IMR-90 (cell line): ENCODE measurements around the gene SERP2. TPM values are rescaled to one million over a fixed set of nuclear protein-coding genes. Genes with fewer than 3 reads are reported as not detected.

Experiments
- ATAC-seq: fragments of 200-7000 bp; cut with Tn5 transposase; 2 replicates; pipeline ENCODE4 v1.9.1; 2020; ENCODE audit warnings: low read depth, mild to moderate bottlenecking, moderate library complexity
- BruUV-seq: library from RNA; stranded (reverse); fragments of 400-500 nt; replicated peaks from 2 replicates; lab custom pipeline; 2021; lab: Mats Ljungman, UMichigan
- CTCF ChIA-PET: fragments of 300-600 bp; formaldehyde crosslinking; extraction: SDS; loops from one replicate; lab custom pipeline; 2021; ENCODE audit warnings: antibody characterized with exemption; lab: Yijun Ruan, JAX
- POLR2A ChIA-PET: fragments of 300-600 bp; sonication (Branson Sonifier 250); formaldehyde crosslinking; loops from one replicate; lab custom pipeline; 2022; ENCODE audit warnings: antibody characterized with exemption; ENCODE audit not compliant: unreplicated experiment; lab: Charles Lee
- DNase-seq: peaks from one replicate; pipeline ENCODE4 v3.0.0; 2013
- H2AFZ ChIP-seq: replicated peaks from 2 replicates; pipeline ENCODE3; 2013; ENCODE audit warnings: low read length, mild to moderate bottlenecking; ENCODE audit not compliant: poor library complexity
- H2AK5ac ChIP-seq: 2 replicates; pipeline ENCODE4 v1.6.1; 2013; ENCODE audit warnings: low read depth, low read length, inconsistent platforms
- H2AK9ac ChIP-seq: replicated peaks from 2 replicates; pipeline ENCODE3; 2013; ENCODE audit warnings: mild to moderate bottlenecking, low read depth, low read length, moderate library complexity; ENCODE audit not compliant: poor library complexity
- H2BK120ac ChIP-seq: 2 replicates; pipeline ENCODE4 v1.6.1; 2013; ENCODE audit warnings: low read depth, low read length, inconsistent platforms
- H2BK15ac ChIP-seq: 3 replicates; pipeline ENCODE4 v1.6.1; 2013; ENCODE audit warnings: low read depth, low read length, inconsistent platforms
- H2BK20ac ChIP-seq: 2 replicates; pipeline ENCODE4 v1.6.1; 2013; ENCODE audit warnings: low read depth, mild to moderate bottlenecking, inconsistent platforms, low read length, moderate library complexity
- H2BK5ac ChIP-seq: 2 replicates; pipeline ENCODE4 v1.6.1; 2013; ENCODE audit warnings: mild to moderate bottlenecking, low read depth, low read length, inconsistent platforms; ENCODE audit not compliant: poor library complexity, severe bottlenecking
- H3K14ac ChIP-seq: replicated peaks from 2 replicates; pipeline ENCODE4 v1.6.1; 2013; ENCODE audit warnings: low read depth, low read length, inconsistent platforms
- H3K18ac ChIP-seq: 2 replicates; pipeline ENCODE4 v1.6.1; 2013; ENCODE audit warnings: low read depth, low read length, control low read depth
- H3K23ac ChIP-seq: 2 replicates; pipeline ENCODE4 v1.6.1; 2013; ENCODE audit warnings: low read depth, low read length, inconsistent platforms
- H3K27ac ChIP-seq: 2 replicates; pipeline ENCODE4 v1.5.1; 2013; ENCODE audit warnings: mild to moderate bottlenecking, control low read depth, low read length; ENCODE audit not compliant: insufficient read depth
- H3K27me3 ChIP-seq: 2 replicates; pipeline ENCODE4 v1.6.1; 2013; ENCODE audit warnings: low read length; ENCODE audit not compliant: control insufficient read depth, insufficient read depth
- H3K36me3 ChIP-seq: 2 replicates; pipeline ENCODE4 v1.6.1; 2013; ENCODE audit warnings: low read length, mixed read lengths; ENCODE audit not compliant: control insufficient read depth, insufficient read depth
- H3K4ac ChIP-seq: 2 replicates; pipeline ENCODE4 v1.6.1; 2013; ENCODE audit warnings: low read depth, low read length, inconsistent platforms
- H3K4me1 ChIP-seq: 2 replicates; pipeline ENCODE4 v1.6.1; 2013; ENCODE audit warnings: low read length, mixed read lengths; ENCODE audit not compliant: control insufficient read depth, insufficient read depth
- H3K4me2 ChIP-seq: 2 replicates; pipeline ENCODE4 v1.6.1; 2013; ENCODE audit warnings: low read depth, mild to moderate bottlenecking, control low read depth, low read length, moderate library complexity
- H3K4me3 ChIP-seq: 2 replicates; pipeline ENCODE4 v1.5.1; 2013; ENCODE audit warnings: low read depth, mild to moderate bottlenecking, control low read depth, low read length, moderate library complexity; ENCODE audit not compliant: insufficient read depth
- H3K56ac ChIP-seq: 2 replicates; pipeline ENCODE4 v1.6.1; 2013; ENCODE audit warnings: low read length, inconsistent platforms; ENCODE audit not compliant: insufficient read depth; ENCODE audit errors: extremely low read depth
- H3K79me1 ChIP-seq, 2 experiments: 2 replicates each; pipeline ENCODE4 v1.6.1; 2013; ENCODE audit warnings: low read length in 2 of 2, inconsistent platforms in 1 of 2, low read depth in 1 of 2
- H3K9ac ChIP-seq: 2 replicates; pipeline ENCODE4 v1.6.1; 2013; ENCODE audit warnings: low read depth, low read length, control low read depth
- H3K9me1 ChIP-seq: 2 replicates; pipeline ENCODE4 v1.6.1; 2013; ENCODE audit warnings: low read length, inconsistent platforms; ENCODE audit not compliant: insufficient read depth
- H3K9me3 ChIP-seq: 2 replicates; pipeline ENCODE4 v1.6.1; 2013; ENCODE audit warnings: low read length; ENCODE audit not compliant: control insufficient read depth, insufficient read depth
- H4K20me1 ChIP-seq: 2 replicates; pipeline ENCODE4 v1.6.1; 2013; ENCODE audit warnings: low read length, inconsistent platforms; ENCODE audit not compliant: insufficient read depth
- H4K5ac ChIP-seq: 2 replicates; pipeline ENCODE4 v1.6.1; 2013; ENCODE audit warnings: mild to moderate bottlenecking, low read depth, low read length, control low read depth
- H4K8ac ChIP-seq, 2 experiments: 2 replicates each; pipeline ENCODE4 v1.6.1; 2013; ENCODE audit warnings: low read depth in 2 of 2, low read length in 2 of 2, control low read depth in 1 of 2, inconsistent platforms in 1 of 2
- H4K91ac ChIP-seq: 2 replicates; pipeline ENCODE4 v1.6.1; 2013; ENCODE audit warnings: low read depth, low read length, inconsistent platforms; ENCODE audit not compliant: insufficient read depth
- CEBPB ChIP-seq: IDR thresholded peaks from 2 replicates; pipeline ENCODE4 v1.6.1; 2012; ENCODE audit warnings: low read depth, low read length, improper control_type of control experiment
- CHD1 ChIP-seq: IDR thresholded peaks from 2 replicates; pipeline ENCODE4 v1.6.1; 2012; ENCODE audit warnings: low read depth, low read length, improper control_type of control experiment
- MXI1 ChIP-seq: IDR thresholded peaks from 2 replicates; pipeline ENCODE4 v1.6.1; 2012; ENCODE audit warnings: low read depth, mild to moderate bottlenecking, low read length, moderate library complexity, borderline replicate concordance
- POLR2A ChIP-seq: IDR thresholded peaks from 2 replicates; pipeline ENCODE4 v1.6.1; 2012; ENCODE audit warnings: mild to moderate bottlenecking, low read depth, low read length
- RAD21 ChIP-seq: IDR thresholded peaks from 2 replicates; pipeline ENCODE4 v1.6.1; 2012; ENCODE audit warnings: low read length, improper control_type of control experiment
- RCOR1 ChIP-seq: IDR thresholded peaks from 2 replicates; pipeline ENCODE4 v1.6.1; 2012; ENCODE audit warnings: mild to moderate bottlenecking, low read length, improper control_type of control experiment; ENCODE audit not compliant: insufficient replicate concordance
- WGBS, 2 experiments: methylation state at CpG; one replicate each; pipeline versions ENCODE4 v1.1.5 to v1.1.7; 2013; ENCODE audit warnings: missing lambda C conversion rate in 2 of 2; ENCODE audit not compliant: insufficient read length in 1 of 2; ENCODE audit errors: extremely low coverage in 2 of 2; 5-methylcytosine and 5-hydroxymethylcytosine counted together
- dilution Hi-C: fragments of 300-500 bp; cut with HindIII; formaldehyde crosslinking; loops from one replicate; pipeline ENCODE4 v1.14.3; 2018; ENCODE audit warnings: low sequenced_read_pairs; ENCODE audit not compliant: unreplicated experiment
- in situ Hi-C: fragments of 300-500 bp; cut with MboI; formaldehyde crosslinking; loops from 3 replicates; pipeline ENCODE4 v1.14.3; 2019; ENCODE audit warnings: low sequenced_read_pairs, inconsistent platforms, mixed read lengths
- intact Hi-C: fragments of 100-400 bp; cut with micrococcal nuclease; formaldehyde crosslinking; loops from 2 replicates; pipeline ENCODE4 v1.10.0; 2022
- polyA plus RNA-seq, 3 experiments: library from polyadenylated mRNA; depleted of rRNA; stranded (reverse); fragments of >200 nt; gene quantifications; 2 replicates each; pipeline ENCODE4 v1.2.3, GENCODE V29; 2012; ENCODE audit warnings: low replicate concordance in 1 of 3
- total RNA-seq: library from RNA; depleted of rRNA; stranded (reverse); fragments of >200 nt; gene quantifications from 2 replicates; pipeline ENCODE4 v1.2.3, GENCODE V29; 2012
- TF ChIP-seq, protein P1 (sequence below): fragments of 150-350 bp; IDR thresholded peaks from 2 replicates; pipeline ENCODE4 v1.6.1; 2016; ENCODE audit warnings: low read depth, mild to moderate bottlenecking, low read length, moderate library complexity, borderline replicate concordance

Gene SERP2
- total and polyA plus RNA-seq, 2 of the 4 experiments (the other 2 are of a cell fraction), result 0.54 to 1.4 TPM

DNA sequence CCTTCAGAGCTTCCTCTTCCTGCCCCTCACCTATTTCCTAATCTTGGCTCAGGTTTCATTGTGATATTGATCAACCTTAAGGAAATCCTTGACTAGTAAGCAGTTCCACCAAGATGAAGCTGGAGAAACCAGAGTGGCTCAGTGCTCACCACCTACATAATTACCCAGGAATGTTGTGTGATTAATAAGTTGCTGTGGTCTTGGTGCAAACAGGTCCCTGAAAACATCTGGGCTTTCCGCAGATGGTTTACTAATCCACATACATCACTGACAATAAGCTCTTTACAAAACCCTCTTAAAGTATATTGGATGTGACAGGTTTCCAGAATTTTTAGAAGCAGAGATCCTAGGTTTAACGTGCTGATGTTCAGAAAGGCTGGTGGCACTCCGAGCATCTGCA lies 8.6 kb upstream of the SERP2 start:
- Histone ChIP-seq H3K9me3 (no peaks in the 10 kb centered on the region), H3K79me1 (no peaks in the 10 kb centered on the region), H2BK15ac (no peak overlapping the region), H4K5ac (no peak overlapping the region), H3K9ac (no peak overlapping the region), H3K23ac (no peak overlapping the region), H2AK9ac (no peak overlapping the region), H3K14ac (no peak overlapping the region; the same call in 1 of the 2 replicates), H4K91ac (no peak overlapping the region), H3K27ac (no peak overlapping the region), H3K4me2 (no peak overlapping the region), H2BK5ac (no peak overlapping the region), H3K4ac (no peak overlapping the region), H3K56ac (no peak overlapping the region), H3K4me1 (peaks cover 4% of the 10 kb centered on the region; the same call in 1 of the 2 replicates), H3K9me1 (peaks cover 13% of the 10 kb centered on the region), H3K18ac (no peak overlapping the region), H4K20me1 (no peaks in the 10 kb centered on the region), H4K8ac (peak overlapping the region in 1 of 2 experiments; percentile 17; a peak in 1 of 4 replicates), H2AK5ac (no peak overlapping the region; the same call in 1 of the 2 replicates), H2BK20ac (no peak overlapping the region), H3K4me3 (no peak overlapping the region), H2AFZ (no peak overlapping the region), H2BK120ac (peak overlapping the region; percentile 5; the same call in 1 of the 2 replicates), H3K36me3 (no peaks in the 10 kb centered on the region), H3K27me3 (no peaks in the 10 kb centered on the region)
- CTCF ChIA-PET, result interaction anchor here (0.9 kb wide), 2 partner anchors 11 to 316 kb away, joined by 3 read pairs; no protein-coding TSS in a partner anchor
- intact Hi-C loops, result no loop called here
- ATAC-seq (no peak), DNase-seq (peak; percentile 64)
- in situ Hi-C loops, result no loop called here
- dilution Hi-C loops, result no loop called here
- 100% methylated on average over 1 of the region's 3 CpGs; no CpG with 5 or more reads in 1 of the 2 experiments for WGBS, 2 experiments
- POLR2A ChIA-PET, result no interaction called here
- TF ChIP-seq RAD21 (no peak), CEBPB (no peak), POLR2A (no peak), MXI1 (no peak), RCOR1 (no peak), CHD1 (no peak)
- TF ChIP-seq, protein P1, sequence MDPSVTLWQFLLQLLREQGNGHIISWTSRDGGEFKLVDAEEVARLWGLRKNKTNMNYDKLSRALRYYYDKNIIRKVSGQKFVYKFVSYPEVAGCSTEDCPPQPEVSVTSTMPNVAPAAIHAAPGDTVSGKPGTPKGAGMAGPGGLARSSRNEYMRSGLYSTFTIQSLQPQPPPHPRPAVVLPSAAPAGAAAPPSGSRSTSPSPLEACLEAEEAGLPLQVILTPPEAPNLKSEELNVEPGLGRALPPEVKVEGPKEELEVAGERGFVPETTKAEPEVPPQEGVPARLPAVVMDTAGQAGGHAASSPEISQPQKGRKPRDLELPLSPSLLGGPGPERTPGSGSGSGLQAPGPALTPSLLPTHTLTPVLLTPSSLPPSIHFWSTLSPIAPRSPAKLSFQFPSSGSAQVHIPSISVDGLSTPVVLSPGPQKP, result no peak
- no TSS peak for BruUV-seq
